ENCODE data around the gene KCNIP2.

Gene KCNIP2

DNA sequence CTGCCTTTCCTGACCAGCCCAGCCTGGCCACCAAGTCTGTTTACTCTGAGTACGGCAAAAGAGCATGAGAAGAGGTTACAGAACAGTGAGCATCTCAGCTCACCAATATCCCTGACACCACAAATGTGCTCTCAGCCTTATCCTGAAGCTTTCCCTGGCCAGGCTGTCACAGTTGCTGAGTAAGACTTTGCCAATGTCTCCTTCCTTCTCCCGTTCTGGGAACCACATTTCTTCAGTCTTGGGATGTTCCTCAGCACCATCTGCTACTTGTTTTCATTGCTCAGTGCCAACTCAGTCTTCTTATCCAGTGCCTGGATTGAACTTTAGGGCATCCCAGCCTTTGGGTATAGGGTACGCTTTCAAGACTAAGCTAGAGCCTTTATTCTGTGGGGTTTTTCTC is 7.1 kb upstream of the KCNIP2 start:
- DNase-seq = no peak

DNA sequence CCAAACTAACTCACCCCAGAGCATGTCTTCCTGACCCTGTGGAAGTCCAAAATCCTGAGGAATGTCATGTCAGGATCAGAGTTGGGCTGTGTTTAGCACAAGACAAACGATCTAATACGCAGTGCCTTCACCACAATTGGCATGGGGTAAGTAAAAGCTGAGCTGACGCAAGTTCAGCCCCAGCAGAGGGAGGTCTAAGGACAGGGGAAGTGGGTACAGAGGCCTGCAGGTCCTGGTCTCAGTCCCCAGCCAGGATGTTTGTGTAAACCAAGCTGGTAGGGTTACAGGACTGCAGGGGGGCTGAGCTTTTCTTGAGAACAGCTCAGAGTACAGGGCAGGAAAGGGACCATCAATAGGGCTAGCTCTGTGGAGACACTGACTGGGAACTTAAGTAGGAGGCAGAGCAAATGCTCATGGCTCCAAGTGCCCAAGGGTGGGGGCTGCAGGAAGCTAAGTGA is 5.3 kb upstream of the KCNIP2 start:
- no peak for DNase-seq

DNA sequence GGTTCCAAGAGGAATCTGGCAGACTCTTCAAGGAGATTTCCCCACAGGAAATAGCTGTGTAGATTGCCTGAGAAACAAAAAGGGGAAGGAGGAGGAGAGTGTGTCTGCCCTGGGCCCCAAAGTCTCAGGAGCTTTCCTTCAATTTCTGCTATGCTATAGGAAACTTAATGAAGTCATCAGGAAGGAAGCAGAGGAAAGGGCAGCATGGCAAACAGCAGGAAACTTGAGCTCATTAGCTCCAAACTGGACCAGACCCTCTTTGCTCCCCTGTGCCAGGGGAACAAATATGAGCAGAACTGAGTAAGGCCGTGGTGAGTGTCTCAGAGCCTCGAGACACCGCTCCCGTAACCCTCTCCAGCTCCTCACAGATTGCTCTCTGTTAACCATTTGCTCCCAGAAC is 4.8 kb upstream of the KCNIP2 start:
- no peak for DNase-seq

DNA sequence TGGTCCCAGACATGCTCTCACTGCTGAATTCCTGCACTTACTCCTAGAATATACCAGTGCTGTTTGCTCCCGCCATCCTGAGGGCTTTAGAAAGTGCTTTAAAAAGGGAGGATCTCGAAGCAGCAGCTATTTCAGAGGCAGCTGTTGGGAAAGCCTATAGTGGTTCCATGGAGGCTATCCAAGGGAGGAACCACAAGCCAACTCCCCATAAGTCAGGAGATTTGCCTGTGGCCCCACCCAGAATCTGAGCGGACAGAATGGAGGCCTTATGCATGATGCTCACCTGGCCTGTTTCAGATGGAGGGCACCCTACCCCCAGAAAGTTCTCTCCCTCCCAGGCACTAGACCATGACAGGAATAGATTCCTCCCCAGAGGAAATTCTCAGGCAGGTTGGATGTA is 2.3 kb upstream of the KCNIP2 start:
- DNase-seq = no peak

DNA sequence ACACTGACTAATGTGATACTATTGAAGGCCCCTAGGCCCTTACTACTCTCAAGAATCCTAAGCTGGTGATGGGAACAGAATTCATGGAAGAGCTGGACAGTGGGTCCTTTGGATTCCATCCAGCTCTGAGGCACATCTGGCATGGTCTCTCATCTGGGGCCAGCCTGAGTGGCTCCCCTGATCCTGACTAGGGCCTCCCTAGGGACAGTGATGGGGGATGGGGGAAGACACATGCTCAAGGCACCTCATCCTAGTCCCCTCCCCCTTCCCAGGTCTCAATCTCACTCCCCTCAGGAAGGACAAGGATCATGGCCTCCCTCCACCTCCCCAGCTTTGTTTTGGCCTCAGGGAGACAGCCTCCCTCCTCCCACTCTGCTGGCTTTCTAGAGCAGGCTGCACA is 1.8 kb downstream of the KCNIP2 start:
- no peak for DNase-seq

DNA sequence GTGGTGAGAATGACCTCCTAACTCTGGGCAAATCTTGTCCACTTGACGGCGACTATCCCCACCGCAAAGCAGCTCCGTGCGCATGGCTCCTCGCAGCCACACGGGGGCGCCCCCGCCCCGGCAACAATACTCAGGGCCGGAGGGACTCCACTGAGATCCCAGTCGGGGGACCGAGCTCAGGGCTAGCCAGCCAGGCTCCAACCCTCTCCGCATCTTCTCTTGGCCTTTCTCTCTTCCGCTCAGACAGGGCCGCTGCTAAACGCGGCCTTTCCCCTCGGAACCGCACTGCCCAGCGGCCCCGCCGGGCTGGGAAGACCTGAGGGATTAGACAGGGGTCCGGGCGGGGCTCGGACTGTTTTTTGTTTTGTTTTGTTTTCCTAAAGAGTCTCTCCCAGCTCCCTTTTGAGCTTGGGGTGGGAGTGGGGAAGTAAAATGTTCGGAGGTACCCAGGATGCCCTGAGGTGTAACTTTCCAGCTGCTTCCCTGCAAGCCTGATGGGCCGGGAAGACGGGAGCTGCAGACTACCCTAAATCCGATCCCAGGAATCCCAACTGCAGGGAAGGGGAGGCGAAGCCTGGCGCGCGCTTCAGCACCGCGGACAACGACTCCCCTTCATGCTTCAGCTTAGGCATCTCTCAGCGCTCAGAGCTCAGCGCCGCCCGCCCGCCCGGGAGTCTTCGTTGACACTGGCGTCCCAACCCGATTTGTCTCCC is 2.7 kb downstream of the KCNIP2 start:
- peak; percentile 80 to 86 for DNase-seq

DNA sequence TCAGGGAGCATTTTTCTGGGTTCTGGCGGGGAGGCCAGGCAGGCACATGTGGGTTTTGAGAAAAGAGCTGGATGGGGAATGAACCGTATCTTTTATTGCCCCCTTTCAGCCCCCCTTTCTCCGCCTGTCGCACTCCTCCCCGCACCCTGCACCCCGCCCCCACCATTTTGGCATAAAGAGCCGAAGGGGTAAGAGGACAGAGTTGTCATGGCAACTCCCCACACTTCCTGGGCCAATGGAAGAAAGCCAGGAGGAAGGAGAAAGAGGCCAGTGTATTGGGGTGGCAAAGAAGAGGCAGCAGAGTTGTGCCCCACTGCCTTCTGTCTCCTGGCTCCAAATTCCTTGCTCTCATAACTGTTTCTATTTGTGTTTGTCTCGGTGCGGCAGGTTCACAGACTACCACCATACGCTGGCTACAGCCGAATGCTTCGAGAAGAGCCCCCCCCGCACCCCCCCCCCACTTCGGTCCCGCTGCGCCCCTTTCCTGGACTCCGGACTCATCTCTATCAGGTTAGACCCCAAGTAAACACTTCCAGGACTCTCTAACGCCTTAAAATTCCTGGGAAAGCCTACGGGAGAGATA is 3.4 kb downstream of the KCNIP2 start:
- DNase-seq = peak in 1 of 2 experiments; percentile 46

DNA sequence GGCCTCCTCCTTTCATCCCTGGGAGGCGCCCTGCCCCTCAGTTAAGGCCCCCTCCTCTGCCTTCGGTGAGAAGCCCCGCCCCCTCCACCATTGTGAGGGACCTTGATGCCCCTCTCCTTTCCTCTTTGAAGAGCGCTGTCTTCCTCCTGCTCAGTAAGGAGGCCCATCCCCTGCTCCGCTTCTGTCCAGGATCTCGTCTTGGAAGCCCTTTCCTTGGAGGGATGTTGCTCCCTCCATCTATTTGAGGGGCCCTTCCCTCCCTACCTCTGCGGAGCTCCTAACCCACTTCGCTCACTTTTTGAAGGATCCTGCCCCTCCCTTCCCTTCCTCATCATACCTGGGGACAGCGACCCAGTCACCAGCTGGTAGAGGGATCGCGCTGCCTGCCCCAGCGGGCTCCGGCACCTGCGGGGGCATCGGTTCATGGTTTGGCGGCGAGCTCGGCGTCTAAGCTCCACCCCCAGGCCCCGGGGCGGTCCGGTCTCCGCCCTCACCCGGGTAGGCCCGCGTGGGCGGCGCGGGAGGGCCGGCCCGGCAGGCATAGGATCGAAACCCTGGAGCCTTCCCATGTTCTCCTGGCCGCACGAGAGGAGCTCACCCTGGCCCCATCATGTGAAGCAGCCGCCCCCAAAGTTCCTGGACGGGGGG is 4.1 kb downstream of the KCNIP2 start:
- DNase-seq = peak; percentile 67 to 69

DNA sequence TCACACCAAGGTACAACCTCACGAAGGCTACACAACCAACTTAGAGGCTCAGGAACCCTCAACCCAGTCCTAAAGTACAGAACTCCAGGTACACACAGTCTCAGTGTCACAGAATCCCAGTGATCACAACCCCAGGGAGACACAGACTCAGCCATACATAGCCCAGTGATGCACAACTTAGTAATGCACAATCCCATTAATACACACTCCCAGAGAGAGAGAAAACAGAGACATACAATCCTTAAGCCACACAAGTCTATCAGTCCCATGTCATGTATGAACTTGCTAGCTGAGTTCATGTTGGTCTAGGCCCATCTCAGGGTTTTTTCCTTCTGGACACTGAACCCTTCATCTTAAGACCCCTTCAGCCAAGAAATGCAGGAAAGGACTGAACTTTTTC is 4.6 kb downstream of the KCNIP2 start:
- DNase-seq = no peak

DNA sequence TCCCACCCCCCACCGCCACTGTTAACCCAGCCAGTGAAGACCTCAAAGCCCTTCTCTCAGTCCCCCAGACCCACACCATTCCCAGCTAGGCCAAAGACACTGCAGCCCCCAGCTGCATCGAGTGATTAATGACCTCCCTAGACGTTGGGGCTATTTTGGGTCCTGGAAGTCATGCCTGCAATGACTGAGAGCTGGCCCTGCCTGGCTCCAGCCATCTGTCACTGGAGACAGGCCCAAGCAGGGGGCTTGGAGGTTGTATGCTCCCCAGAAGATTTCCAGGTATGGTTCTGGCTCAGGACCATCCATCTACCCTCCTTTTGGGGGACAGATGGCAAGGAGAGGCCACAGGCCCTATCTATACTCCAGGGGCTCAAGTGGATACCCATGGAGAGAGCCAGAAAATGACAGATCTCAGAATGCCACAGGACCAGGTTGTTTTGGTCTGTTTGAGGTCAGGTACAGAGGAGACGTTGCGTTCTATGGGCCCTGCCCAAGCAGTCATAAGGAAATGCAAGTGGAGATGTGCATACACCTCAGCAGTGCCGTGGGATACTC is 5.1 kb downstream of the KCNIP2 start:
- DNase-seq = no peak

DNA sequence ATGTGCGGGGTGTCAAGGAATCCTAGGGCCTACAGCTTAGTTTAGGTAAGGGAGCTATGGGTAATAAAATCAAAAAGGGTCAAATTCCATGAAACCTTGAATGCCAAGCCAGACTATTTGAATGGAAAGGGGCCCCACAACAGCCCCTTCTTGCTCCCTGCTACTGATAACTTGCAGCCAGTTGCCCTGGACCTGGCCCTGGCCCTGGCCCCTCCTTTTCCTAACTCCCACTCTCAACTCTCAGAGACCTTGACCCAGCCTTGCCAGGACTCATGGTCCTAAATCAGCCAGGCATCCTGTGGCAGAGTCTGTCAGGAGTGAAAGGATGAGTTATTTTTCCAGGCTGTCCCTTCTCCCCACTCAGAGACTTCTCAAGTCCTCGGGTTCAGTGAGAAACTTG is 5.9 kb downstream of the KCNIP2 start:
- DNase-seq = no peak

DNA sequence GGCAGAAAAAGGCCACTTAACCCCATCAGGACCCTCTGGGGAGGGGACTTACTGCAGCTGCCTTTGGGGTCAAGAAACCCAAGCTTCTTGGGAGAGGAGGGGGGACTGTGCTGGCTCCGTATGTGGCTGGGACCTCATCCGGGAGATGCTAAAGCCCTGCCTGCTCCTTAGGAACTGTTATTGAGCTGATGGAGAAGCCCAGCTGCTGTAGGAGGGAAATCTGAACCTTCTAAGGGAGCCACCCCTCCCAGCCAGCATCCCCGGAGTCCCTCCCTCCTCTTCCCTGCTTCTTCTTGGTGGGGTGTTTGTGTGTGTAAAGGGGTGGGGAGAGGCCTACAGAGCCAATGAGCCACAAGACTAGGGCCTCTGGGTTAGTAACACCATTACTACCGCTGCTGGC is 8.2 kb downstream of the KCNIP2 start:
- no peak for DNase-seq

DNA sequence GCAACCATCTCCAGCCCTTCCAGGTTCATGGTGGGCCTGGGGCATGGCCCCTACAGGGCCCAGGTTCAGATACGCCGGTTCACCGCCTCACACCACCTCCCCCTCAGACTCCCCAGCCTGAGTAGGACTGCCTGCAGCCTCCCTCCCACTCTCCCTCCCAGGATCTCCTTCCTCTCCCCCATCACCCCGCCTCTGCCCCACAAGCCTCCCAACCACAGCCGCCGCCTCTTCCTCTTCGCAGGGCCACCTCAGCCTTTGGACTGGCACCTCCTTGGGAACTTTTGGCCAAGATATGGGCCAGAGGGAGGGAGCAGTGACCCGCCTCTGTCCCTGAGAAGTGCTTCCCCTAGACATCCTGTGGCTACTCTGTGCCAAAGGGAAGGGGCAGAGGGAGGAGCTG is 9.3 kb downstream of the KCNIP2 start:
- DNase-seq = peak in 1 of 2 experiments; percentile 28

DNA sequence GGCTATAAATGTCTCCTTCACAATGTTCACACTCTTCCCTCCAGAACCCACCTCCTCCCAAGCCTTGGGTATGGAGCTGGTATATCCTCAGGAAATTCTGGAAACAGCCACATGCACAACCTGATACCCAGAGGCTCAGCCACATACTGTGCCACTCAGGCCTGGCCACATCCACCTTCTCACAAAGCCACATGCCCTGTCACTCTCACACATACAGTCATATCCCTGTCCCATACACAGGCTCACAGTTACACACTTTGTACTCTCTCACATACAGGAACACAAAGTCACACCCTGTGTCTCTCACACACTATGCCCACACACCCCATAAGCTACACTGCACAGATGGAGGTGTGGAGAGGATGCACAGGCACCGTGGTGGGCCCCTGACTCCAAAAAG is 10.1 kb downstream of the KCNIP2 start:
- DNase-seq = no peak

DNA sequence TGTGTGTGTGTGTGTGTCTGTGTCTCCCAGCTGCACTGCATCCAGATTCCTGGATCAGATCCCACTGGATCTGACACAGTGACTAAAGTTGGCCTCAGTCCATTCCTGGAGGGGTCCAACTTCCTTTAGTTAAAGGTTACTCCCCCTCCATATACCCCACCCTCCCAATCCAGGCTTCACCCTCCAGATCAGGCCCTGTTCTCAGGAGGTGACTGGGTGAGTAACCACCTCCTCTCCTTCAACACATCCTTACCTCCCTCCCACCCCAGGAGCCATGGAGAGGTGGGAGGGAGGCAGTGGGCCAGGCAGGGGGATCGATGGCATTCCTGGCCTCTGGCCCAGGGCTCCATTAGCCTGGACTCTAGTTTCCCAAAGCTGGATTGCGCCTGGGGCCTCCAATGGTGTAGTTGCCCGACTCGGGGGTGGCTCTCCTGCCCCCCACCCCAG is 11.3 kb downstream of the KCNIP2 start:
- no peak for DNase-seq

DNA sequence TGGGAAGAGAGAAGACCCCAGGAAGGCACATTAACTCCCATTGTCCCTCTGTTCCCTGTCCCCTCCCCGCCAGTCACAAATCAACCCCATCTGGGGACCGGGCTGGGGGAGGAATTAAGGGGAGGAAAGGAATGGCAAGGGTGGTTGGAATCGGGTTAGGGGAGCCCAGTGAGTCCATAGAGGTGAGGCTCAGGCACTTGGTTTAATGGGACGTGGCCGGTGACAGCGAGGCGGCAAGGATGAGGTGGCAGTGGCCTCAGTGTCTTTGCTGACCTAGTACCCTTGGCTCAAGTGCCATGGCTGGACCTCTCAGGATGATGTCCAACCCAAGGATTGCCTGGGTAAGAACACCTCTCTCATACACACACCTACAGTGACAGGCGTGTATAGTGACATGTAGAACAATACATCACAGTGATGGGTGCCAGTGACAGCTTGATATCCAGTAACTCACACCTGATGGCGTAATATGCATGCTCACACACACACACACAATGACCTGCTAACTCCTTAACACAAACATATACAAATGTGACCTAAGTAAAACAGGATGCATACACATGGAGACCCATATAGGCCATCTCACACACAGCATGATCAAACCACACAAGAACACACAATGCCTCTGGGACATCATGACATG is 12.3 kb downstream of the KCNIP2 start:
- no peak for DNase-seq

DNA sequence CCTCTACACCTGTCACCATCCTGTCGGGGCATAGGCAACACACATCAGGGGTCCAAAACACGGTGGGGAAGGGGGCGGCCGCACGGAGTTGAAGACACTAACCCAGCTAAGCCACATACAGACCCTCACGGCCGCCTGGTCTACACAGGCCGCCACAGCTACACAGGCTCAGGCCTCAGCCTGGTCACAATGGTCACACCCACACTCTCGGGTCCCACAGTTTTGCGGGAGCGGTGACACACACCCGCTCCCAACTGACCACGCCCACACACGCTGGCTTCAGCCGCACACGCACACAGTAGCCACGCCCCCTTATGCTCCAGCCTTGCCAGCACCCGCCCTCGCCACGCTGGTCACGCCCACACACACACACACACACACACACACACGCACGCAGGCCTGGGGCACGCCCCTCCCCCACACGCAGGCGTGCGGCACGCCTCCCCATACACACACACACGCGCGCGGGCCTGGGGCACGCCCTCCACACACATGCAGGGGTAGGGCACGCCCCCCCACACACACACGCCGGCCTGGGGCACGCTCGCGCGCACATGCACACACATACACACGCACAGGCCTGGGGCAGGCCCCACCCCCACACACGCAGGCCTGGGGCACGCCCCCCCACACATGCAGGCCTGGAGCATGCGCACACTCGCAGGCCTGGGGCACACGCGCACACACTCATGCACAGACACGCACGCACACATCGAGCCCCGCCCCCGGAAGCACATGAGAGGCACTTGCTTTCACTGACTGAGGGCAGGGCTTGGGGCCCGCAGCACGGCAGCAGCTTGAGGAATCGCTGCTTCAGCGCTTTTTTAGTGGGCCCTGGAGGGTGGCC is 13.1 kb downstream of the KCNIP2 start:
- peak; percentile 89 to 92 for DNase-seq

DNA sequence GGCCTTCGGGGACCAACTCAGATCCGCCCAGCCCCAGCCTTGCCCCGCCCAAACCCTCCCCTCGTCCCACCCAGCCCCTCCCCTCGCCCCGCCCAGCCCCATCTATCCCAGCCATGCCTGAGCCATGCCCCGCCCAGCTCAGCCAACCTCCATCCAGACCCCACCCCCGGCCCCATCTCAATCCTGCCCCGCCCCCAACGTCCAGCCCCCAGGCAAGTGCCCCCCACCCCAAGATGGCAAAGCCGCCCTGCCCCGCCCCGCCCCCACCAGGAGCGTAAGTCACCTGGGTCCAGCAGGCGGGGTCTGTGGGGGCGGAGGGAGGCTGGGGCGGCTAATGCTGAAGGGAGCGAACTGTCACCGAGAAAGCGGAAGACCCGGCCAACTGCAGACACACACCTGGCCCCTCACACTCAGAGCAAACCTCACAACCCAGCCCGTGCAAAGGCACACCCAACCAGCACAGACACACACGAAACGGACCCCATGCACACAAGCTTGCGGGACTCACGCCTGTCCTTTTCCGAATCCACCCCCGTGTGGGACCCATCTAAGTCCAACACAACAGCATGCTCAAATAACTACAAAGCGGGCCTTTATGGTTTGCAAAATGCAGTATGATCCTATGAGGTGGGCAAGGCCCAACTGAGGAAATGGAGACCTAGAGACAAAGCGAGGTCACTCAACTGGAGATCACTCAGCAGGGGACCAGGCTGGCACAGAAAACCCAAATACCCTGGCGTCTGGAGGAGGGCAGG is 13.9 kb downstream of the KCNIP2 start:
- DNase-seq = peak; percentile 58 to 67

DNA sequence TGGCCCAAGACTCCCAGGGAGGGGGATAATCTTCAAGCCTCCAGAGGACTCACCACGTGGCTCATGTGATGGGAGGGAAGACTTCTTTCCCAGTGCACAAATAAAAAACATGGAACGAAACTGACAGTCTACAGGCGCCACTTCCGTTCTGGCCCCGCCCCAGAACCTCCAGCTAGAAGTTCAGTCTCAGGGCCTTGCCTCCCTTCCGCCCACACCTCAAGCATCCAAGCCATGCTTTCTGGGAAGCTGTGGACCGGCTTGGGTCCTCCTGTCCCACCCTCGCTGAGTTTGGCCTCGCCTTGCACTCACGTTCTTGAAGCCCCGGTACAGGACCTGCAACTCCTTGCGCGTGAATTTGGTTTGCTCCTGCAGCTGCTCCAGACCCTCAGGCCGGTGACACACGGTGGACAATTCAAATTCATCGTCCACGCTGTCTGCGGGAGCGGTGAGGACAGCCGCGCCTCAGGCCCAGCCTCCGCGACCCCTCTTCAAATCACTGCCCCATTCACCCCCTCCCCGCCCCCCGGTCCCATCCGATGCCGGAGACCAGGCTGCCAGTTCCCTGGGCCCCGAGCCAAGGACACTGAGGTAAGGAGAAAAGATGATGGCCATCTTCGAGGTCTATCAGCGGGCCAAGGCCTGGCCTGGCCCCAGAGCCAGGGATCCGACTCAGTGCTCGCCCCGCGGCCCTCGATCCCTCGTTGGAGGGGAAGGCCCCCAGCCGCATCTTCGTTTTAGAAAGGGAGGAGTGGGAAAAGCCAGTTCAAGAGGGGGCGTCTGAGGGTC is 14.6 kb downstream of the KCNIP2 start:
- no peak for DNase-seq

DNA sequence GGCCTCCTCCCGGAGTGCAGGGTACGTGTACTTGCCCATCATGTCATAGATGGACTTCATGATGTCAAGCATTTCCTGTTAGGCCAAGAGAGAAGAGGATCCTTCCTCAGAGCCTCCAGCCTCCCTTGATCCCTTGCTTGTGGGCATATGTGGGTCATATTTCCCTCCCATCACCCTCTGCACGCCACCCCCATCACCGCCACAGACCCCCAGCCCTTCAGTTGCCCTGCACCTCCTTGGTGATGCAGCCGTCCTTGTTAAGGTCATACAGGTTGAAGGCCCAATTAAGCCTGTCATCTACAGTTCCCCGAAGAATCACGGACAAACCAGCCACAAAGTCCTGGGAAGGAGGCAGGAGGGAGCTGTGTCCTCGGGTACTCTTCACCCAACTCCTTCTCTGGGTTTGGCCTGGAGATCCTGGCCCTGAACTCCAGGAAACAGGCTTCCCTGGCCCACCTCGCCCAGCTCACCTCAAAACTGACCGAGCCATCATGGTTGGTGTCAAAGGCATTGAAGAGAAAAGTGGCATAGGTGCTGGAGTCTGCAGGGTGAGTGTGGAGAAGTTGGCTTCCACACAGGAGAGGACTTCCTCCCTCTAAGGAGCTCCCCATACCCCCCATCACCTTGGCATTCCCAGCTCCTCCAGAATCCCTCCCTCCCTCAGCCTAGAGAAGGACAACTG is 15.5 kb downstream of the KCNIP2 start:
- DNase-seq = no peak
